HT1080 (cell line): Measurements from ENCODE around the gene ARHGAP42. TPM values are rescaled to one million over a fixed set of nuclear protein-coding genes. Genes with fewer than 3 reads are reported as not detected.

Source experiments
- DNase-seq: peaks from one replicate; pipeline ENCODE4 v3.0.0-alpha.2; 2015; ENCODE audit warnings: low read depth
- total RNA-seq: library from RNA; depleted of rRNA; stranded (reverse); fragments of >200 nt; shearing (Covaris generic); gene quantifications from 2 replicates; pipeline ENCODE4 v1.2.3, GENCODE V29; 2014

Gene ARHGAP42
- total RNA-seq, 1 experiment from 2014 or later, result 9.9 TPM

DNA sequence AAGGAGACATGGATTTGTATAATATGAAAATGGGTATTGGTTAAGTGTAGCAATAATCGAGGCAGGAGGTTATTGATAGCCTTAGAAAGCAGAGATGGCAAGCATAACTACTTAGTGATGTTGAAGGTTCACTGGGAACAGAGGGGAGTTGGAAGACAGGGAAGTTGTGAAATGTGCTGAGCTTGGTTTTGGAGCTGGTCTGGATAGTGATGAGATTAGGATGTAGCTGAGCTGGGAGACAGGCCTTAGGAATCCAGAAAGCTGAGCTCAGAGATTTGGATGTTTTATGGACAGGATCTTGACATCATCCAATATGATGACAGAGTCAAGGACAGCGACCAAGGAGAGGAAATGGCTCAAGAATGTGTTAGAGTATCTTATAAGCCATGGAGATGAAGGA, 113.1 kb downstream of the ARHGAP42 start:
- no peak for DNase-seq

DNA sequence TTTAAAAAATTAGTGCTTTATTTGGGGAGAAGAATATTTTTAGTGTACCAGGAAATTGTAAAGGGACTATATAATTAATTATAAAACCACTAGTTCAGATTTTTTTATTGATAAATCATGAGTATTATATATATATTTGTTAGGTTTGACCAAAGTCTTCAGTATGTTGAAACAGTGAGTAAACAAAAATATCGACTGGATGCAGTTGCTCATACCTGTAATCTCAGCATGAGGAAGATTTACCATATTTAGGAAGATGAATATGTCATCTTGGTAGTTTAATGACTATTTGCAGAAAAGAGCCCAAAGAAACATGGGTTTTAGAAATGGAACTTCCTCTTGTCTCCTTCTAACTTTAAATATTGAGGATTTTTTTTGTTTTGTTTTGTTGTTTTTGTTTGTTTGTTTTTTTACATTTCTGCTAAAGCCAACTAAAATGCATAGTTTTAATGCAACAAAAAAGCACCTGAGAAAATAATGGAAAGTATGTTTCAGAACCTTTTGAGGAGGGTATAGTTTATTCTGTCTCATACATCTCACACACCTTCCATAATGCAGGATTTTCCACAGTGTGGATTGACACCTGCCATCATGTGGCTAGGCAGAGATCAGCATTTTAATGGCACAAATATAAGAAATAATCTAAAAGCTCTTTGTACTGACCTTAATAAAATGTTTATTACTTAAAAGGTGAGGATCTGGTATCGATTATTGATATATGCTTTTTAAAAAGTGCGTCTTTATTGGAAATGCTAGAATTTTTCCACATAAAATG, 114.3 kb downstream of the ARHGAP42 start:
- no peak for DNase-seq

DNA sequence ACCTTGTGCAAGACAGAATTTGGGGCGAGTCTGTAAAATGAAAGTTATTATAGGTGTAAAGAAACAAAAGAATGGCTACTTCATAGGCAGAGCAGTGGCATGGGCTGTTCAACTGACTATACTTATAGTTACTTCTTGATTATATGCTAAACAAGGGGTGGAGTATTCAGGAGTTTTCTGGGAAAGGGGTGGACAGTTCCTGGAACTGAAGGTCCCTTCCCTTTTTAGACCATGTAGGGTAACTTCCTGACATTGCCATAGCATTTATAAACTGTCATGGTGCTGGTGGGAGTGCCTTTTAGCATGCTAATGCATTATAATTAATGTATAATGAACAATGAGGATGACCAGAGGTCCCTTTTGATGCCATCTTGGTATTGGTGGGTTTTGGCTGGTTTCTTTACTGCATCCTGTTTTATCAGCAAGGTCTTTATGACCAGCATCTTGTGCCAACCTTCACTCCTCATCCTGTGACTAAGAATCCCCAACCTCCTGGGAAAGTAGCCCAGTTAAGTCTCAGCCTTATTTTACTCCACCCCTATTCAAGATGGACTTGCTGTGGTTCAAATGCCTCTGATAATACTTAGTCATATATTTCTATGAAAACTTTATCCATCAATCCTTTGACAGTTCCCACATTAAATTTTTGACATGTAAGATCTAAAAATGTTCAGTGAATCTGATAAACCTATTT, 118.6 kb downstream of the ARHGAP42 start:
- DNase-seq, result peak; percentile 76

DNA sequence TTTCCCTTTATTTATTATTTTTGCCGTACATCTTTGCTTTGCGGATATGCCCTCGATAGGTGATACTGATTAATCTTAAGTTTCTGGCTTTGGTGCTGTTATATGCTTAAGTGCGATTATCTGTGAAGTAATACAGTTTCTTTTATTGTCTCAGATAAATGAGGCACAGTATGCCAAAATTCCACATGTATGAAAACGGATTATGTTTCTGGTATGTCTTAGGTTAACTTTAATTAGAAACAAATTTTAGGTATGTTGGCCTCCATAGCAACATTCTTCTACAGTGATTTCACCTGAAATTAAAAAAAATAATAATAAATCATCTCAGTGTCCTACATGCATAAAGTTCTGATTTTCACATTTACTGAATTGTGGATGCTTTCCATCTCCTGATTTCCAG, 119.2 kb downstream of the ARHGAP42 start:
- DNase-seq, result no peak

- DNase-seq, result peak; percentile 79
Observed at GRCh38 chr11:100808904-100809491, 121.9 kb downstream of the ARHGAP42 start.

- peak; percentile 52 for DNase-seq
Observed at GRCh38 chr11:100810146-100810545, 123.1 kb downstream of the ARHGAP42 start.

GRCh38 chr11:100810666-100811065, 123.6 kb downstream of the ARHGAP42 start:
- no peak for DNase-seq

DNA sequence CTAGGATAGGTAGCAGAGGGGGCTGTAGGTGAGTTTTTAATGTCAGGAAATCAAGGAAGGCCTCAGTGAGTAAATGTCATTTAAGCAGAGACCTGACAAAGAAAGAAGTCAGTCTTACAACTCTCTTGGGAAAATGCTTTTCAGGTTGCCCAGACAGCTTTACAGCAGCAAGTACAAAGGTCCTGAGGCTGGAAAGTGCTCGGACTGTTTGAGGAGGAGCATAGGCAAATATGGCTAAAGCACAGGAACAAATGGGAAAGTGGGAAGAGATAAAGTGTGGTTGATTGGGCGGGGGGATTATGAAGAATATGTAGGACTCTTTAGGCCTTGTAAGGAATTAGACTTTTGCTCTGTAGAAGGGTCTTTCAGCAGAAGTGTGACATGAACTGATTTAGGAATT, 125.4 kb downstream of the ARHGAP42 start:
- no peak for DNase-seq

GRCh38 chr11:100815787-100816330, 128.8 kb downstream of the ARHGAP42 start:
- no peak for DNase-seq

GRCh38 chr11:100816823-100817222, 129.7 kb downstream of the ARHGAP42 start:
- DNase-seq, result peak; percentile 26

GRCh38 chr11:100817620-100818019, 130.5 kb downstream of the ARHGAP42 start:
- DNase-seq, result no peak

GRCh38 chr11:100820621-100821020, 133.5 kb downstream of the ARHGAP42 start:
- DNase-seq, result no peak

GRCh38 chr11:100821198-100821597, 134.1 kb downstream of the ARHGAP42 start:
- peak; percentile 34 for DNase-seq

DNA sequence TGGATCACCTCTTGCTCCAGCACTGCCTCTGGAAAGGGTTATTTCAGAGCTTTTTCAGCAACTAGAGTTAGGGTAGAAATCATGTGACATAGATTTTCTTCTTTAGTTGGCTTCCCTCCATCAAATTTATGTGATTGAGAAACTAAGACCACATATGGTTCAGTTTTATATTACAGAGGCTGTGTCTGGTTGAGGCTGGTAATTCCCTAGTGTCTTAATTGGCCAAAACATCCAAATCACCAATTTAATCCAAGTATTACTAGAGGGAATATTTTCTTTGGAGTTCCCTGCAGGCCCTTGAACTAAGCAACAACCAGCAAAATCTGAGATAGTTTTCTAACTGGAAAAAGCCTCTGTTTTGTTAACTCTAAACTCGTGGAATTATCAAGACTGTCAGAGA, 136.3 kb downstream of the ARHGAP42 start:
- DNase-seq, result no peak

GRCh38 chr11:100824041-100824809, 137.1 kb downstream of the ARHGAP42 start:
- DNase-seq, result no peak

DNA sequence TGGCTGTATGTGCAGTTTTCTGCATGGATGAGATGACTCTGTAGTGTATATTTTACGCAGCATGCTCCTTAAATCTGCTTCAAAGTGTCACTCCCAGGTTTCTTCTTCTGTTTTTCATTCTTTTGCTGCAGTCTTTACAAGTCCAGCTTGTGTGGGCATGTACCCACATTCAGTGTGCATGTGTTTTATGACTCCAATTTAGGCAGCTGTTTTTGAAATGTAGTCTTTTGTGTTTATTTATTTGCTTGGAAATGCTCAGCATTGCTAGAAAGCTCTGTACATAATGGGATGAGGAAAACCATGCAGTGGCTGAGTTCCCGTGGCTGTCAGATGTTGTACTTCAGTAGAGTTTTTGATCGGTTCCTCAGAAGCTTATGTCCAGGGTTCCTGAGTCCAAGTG, 138.5 kb downstream of the ARHGAP42 start:
- no peak for DNase-seq

- peak; percentile 79 for DNase-seq
Observed at GRCh38 chr11:100827934-100828661, 141.0 kb downstream of the ARHGAP42 start.

GRCh38 chr11:100830274-100830673, 143.2 kb downstream of the ARHGAP42 start:
- no peak for DNase-seq

DNA sequence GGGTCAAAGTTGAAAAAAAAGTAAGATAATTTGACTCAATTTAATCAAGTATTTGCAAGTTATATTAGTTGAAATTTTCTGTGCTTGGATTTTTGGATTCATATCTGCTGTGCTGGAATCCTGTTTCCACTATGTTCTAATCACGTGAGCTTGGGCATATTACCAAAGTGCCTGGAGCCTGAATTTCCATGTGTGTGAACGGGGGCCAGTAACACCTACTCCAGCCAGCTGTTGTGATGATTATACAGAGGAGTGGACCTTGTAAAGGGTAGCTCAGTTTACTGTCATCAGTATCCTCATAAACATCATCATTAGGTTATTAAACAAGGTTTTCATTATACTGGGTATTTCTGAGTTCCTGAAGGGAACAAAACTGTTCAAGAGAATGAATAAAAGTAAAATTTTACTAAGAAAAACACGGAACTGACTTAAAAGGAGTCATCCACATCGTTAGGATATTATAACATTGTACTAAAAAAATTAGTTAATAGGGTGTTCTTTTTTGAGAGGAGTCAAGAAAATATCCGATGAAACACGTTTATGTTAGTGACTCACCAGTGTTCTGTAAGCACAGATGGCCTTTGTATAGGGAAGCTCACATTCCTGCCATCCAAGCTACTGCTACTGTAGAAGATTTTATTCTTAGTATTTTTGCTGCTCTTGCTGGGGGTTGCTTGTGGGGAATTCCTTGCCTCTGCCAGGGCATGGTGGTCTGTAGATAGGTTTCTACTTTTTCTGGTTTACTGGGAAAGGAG, 144.1 kb downstream of the ARHGAP42 start:
- peak; percentile 68 for DNase-seq

GRCh38 chr11:100831929-100832494, 144.9 kb downstream of the ARHGAP42 start:
- no peak for DNase-seq
